PC-3 (cell line): ENCODE measurements around the gene BATF2.

Experiments used
- CTCF ChIP-seq: fragments of 300-600 bp; sonication (generic); conservative IDR thresholded peaks from 2 replicates; pipeline ENCODE4 v1.5.1; 2017; ENCODE audit warnings: antibody characterized with exemption, low read depth, mild to moderate bottlenecking, low read length
- EZH2phosphoT487 ChIP-seq: fragments of 300-600 bp; sonication (generic); IDR thresholded peaks from 2 replicates; pipeline ENCODE4 v1.6.1; 2018; ENCODE audit warnings: mild to moderate bottlenecking, antibody characterized with exemption, low read length, borderline replicate concordance

- no peak for TF ChIP-seq CTCF
- no peak for TF ChIP-seq EZH2phosphoT487
These were observed 24.2 kb upstream of the BATF2 start for GRCh38 chr11:65021003-65021402.
